DMS53 (cell line): ENCODE data around the gene SLC6A6.

ENCODE experiments used
- DNase-seq: peaks from one replicate; lab custom pipeline; 2025; lab: John Stamatoyannopoulos, UW

Gene SLC6A6

GRCh38 chr3:14524311-14524711 is 121.9 kb downstream of the SLC6A6 start:
- no peak for DNase-seq

- DNase-seq, result no peak
Measured at GRCh38 chr3:14524920-14525660, 122.7 kb downstream of the SLC6A6 start.

- no peak for DNase-seq
Measured at GRCh38 chr3:14525685-14526631, 123.6 kb downstream of the SLC6A6 start.

- no peak for DNase-seq
Measured at GRCh38 chr3:14528081-14528480, 125.7 kb downstream of the SLC6A6 start.

GRCh38 chr3:14531856-14532395 is 129.5 kb downstream of the SLC6A6 start:
- no peak for DNase-seq

GRCh38 chr3:14532691-14533456 is 130.5 kb downstream of the SLC6A6 start:
- DNase-seq, result no peak

- no peak for DNase-seq
Measured at GRCh38 chr3:14533457-14533958, 131.1 kb downstream of the SLC6A6 start.

GRCh38 chr3:14534516-14535191 is 132.2 kb downstream of the SLC6A6 start:
- no peak for DNase-seq

- DNase-seq, result no peak
Measured at GRCh38 chr3:14535616-14536015, 133.2 kb downstream of the SLC6A6 start.

- no peak for DNase-seq
Measured at GRCh38 chr3:14536055-14536815, 133.8 kb downstream of the SLC6A6 start.

- DNase-seq, result no peak
Measured at GRCh38 chr3:14536837-14537589, 134.6 kb downstream of the SLC6A6 start.

GRCh38 chr3:14537590-14538450 is 135.4 kb downstream of the SLC6A6 start:
- no peak for DNase-seq

GRCh38 chr3:14538451-14539088 is 136.2 kb downstream of the SLC6A6 start:
- DNase-seq, result no peak
